Omental fat pad (tissue), 4 donors: ENCODE results near the gene NEU4. TPM values are rescaled to one million over a fixed set of nuclear protein-coding genes. Genes with fewer than 3 reads are reported as not detected.
"Not testable (repeated sequence)": the region's sequence is repeated elsewhere in the genome, so short reads cannot be mapped to it uniquely, and the experiment has no call there.

Experiments used
- ATAC-seq: fragments of 150-250 bp; one replicate; pipeline ENCODE4 v1.9.1; 2016; ENCODE audit warnings: mild to moderate bottlenecking, moderate library complexity; ENCODE audit not compliant: low FRiP score
- DNase-seq: peaks from one replicate; pipeline ENCODE4 v3.0.0-alpha.2; 2019; ENCODE audit warnings: low spot score
- CTCF ChIP-seq, 3 donors: fragments of 450-650 bp; IDR thresholded peaks; one replicate each; pipeline ENCODE4 v1.5.1; 2016 to 2017; ENCODE audit warnings: antibody characterized with exemption in 3 of 3, mild to moderate bottlenecking in 3 of 3, moderate library complexity in 2 of 3
- total RNA-seq, 4 donors: library from RNA; depleted of rRNA; stranded (reverse); fragments of >200 nt; gene quantifications; one replicate each; pipeline ENCODE4 v1.1.0, GENCODE V29; 2016

The NEU4 gene
- total RNA-seq, result 1 to 10 TPM in 3 of 4 donors, under 1 TPM in 1; 0.79 to 4.4 (median 2.5) TPM

GRCh38 chr2:241808721-241809382, at the start of gene NEU4:
Gene NEU4 (plus strand): TSS chr2:241809193. CDS start chr2:241814485, 5,292 bp downstream.
- ATAC-seq (no peak), DNase-seq (no peak)

GRCh38 chr2:241759893-241760292, 49.1 kb upstream of the NEU4 start:
- not testable (repeated sequence) for DNase-seq, ATAC-seq

More at GRCh38 chr2:241808721-241809382, at the start of gene NEU4:
- no peak for TF ChIP-seq CTCF (IDR thresholded peaks at IDR 0.05)

GRCh38 chr2:241760301-241760771, 48.7 kb upstream of the NEU4 start:
- DNase-seq, result no peak
- ATAC-seq, result no peak
- no peak for TF ChIP-seq CTCF (IDR thresholded peaks at IDR 0.05)

GRCh38 chr2:241762321-241762932, 46.6 kb upstream of the NEU4 start:
- no peak for ATAC-seq
- no peak for DNase-seq

GRCh38 chr2:241762933-241763369, 46.0 kb upstream of the NEU4 start:
- TF ChIP-seq CTCF (IDR thresholded peaks at IDR 0.05), result no peak
- no peak for DNase-seq
- peak; percentile 29 for ATAC-seq

More at GRCh38 chr2:241762321-241762932, 46.6 kb upstream of the NEU4 start:
- TF ChIP-seq CTCF (IDR thresholded peaks at IDR 0.05), result no peak

GRCh38 chr2:241763551-241764274, 45.3 kb upstream of the NEU4 start:
- ATAC-seq, result no peak
- DNase-seq, result no peak
- no peak for TF ChIP-seq CTCF (IDR thresholded peaks at IDR 0.05)
